EL (cell line): ENCODE results near the gene GLIS2.
"Not testable (repeated sequence)": the region's sequence is repeated elsewhere in the genome, so short reads cannot be mapped to it uniquely, and the experiment has no call there.

ENCODE experiments used
- DNase-seq: peaks from one replicate; pipeline ENCODE4 v3.0.0-alpha.2; 2016

The GLIS2 gene

DNA sequence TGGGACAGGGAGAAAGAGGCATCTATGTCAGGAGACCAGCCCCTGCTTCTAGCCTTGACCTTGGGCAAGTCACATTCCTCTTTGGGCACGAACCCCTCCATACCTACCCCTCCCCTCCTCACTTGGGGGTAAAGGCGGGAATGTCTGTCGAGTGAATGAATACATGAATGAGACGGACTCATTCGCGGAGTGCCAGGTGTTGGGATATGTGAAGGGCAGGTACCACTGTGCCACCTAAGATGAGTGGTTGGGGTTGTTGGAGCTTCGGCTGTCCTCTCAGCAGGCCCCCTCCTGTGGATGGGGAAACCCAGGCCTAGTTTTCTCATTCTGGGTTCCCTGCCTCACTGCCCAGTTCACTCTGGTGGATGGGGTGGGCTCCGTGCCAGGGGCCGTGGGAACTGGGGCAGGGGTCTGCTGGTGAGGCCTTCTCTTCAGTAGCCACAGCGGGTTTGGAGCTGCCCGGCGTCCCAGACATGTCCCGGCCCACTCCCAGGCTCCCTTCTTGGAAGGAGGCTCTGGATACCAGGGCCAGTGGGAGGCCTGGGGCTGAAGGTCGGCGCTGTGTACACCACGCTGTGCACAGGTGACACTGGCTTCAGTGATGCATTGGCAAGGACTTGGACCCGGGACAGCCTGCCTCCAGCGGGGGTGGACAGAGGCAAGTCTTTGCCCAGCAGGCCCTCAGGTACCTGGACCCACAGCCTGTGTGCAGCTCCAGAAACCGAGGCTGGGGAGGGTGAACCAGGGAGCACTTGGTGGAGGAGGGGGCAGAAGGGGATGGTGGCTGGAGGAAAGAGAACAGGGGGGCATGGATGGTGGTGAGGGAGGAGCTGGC is 5.6 kb downstream of the GLIS2 start:
- no peak for DNase-seq

DNA sequence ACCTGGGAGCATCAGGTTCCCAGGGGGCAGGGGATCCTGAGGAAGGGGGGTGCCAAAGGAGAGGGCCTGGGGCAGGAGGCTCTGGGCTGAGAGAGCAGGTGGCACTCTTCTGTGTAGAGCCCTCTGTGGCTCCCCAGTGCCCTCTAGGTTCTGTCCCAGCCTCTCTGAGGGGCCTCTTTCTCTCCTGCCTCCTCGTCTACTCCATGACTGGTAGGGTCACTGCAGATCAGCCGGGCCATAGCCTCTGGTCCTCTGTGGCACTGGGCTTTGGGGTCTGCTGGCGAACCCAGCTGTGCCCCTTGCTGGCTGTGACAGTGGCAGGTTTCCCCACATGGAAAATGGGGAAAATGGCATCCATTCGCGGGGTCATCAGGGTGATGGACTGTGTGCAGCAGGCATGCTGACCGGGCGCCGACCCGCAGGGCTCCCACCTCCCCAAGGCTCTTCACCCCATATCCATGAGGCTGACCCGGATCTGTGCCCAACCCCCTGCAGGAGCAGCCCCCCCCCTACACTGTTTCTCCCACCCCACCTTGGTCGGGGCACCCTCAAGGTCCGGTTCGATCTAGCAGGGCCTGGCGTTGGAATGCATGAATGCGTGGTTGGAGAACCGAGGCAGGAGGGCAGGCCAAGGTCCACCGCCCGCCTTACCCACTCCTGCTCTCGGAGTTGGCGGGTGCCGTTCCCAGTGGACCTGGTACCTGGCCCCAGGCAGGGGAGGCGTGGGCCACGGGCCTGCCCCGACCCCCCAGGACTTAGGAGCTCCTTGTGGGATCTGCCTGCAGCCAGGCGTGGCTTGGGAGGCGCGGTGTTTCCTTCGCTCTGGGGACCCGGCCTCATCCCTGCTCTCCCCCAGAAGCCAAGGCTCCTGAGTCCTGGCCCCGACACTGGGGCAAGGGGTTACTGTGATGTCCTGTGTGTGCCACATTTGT is 6.5 kb downstream of the GLIS2 start:
- DNase-seq: no peak

DNA sequence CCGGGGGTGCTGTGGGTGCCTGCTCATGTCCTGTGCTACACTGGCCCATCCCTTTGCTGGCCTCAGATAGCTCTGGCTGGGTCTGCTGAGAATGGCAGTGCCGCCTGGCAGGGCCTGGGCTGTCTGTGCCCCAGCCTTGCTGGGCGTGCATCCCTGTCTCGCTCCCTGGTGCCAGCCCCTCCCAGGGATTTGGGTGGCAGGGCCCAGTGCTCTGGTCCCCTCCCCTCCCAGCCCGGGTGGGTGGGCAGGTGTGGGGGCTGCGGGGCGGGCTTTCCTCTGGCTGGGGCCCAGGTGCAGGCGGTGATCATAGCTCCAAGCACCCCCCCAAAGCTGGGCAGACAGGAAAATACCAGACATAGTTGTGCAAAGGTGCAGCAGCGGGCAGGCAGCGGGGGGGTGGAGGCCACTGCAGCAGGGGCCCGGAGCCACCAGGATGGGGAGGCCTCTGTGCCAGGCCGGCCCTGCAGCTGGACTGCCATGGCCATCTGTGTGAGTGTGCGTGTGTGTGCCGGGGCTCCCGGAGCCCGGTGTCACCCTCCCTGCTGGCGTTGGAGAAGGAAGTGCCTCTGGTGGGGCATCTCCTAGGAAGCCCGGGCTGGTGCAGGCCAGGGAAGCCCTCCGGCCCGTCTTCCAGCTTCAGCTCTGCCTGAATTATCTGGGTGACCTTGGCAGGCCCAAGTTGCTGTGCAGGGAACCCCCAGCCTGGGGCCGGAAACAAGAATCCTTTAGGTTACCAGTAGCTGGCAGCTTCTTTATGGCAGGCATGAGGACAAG is 7.4 kb downstream of the GLIS2 start:
- DNase-seq: no peak

DNA sequence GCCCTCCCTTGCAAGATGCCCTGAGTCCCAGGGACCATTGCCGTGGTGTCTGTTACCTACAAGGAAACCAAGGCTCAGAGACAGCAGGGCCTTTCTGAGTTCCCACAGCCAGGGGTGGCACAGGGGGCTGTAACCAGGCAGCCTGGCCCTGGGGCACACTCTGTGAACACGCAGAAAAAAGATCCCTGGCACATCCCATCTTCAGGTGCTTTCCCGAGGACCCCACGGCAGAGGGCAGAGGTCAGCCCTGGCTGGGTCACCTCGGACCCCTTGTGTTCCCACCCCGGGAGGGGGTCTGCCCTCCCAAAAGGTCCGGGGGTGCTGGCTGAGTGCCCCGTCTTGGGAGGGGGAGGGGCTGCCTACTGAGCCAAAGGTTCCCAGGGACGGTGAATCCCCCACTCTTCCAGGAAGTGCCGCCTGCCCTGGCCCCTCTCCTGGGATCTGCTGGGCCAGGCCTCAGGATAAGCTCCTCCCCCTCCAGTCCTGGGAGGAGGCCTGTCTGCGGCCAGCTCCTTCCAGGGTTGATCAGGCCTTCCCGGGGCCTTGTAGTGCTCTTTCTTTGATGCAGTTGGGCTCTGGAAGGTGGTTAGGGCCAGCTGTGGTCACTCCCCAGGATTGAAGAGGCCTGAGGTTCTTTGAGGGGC is 8.1 kb downstream of the GLIS2 start:
- peak; percentile 40 for DNase-seq

DNA sequence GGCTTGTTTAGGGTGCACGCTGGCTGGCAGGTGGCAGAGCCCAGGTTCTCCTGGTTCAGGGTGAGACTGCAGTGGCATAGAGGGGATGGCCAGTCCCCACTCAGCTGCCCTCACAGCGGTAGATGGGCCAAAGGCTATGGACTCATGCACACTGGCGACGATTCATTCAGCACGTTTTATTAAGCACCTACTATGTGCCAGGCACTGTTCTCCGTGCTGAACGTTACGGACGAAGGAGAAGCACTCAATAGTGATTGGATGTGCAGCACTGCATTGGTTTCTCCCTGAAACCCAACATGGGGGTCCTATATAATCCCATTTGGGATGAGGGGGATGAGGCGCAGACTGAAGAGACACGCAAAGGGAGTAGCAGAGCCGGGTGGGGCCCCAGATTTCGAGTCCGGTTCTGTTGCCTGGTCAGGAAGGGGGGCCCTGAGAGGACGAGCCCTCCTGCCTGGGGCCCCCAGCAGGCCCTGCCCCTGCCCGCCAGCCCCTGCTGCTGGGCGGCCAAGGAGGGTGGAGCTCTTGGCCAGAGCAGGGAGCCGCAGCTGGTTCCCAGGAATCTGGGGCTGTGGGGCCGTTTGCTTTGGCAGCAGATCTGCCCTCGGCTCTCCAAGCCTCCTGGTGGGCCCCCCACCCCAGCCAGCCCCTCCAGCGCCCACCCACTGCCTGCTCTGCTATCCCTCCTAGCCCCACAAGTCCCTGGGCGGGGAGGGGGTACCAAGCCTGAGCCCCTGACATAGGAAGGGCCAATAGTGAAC is 8.8 kb downstream of the GLIS2 start:
- no peak for DNase-seq

DNA sequence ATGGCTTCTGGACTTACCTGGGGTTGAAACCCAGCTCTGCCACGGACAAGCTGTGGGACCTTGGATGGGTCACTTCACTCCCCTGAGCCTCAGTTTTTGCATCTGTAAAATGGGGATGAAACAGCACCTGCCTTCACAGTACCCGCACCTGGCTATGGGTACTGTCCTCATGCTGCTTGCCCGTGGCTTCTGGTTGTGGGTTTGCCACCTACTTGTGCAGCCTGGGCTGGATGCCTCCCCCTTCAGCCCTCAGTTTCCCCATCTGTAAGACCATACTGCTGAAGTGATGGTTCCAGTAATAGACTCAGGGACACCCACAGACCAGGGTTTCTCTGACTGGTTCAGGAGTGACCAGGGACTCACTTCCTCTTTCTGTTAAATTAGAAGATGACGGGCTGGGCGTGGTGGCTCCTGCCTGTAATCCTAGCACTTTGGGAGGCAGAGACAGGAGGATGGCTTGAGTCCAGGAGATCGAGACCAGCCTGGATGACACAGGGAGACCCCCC is 9.4 kb downstream of the GLIS2 start:
- no peak for DNase-seq

DNA sequence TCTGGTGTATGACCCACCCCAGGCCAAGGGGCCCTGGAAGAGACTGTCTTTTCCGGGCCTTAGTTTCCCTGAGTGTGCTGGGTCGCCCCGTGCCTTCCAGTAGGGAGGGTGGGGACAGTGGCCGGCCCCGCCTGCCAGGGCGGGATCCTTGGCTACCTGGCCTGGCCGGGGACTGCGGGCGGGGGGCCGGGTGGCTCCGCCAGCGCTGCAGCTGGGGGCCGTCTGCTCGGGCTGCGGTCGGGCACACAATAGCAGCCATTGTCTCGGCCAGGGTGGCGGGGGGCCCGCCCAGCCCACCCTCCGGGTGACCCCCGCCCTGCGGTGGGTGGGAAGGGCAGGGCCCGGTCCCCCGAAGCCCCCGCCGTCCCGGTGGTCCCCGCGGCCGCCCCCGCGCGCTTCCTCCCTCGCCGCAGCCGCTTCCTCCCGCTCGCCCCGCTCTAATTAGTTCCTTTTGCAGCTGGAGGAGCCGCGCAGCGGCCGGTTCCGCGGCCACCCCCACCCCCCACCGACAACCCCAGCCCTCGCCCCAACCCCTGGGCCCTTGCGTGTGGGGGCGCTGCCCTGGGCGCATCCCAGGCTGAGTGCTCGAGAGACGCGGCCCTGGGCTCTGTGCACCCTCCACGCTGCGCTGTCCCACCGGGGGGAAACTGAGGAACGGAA is 11.6 kb downstream of the GLIS2 start:
- no peak for DNase-seq

DNA sequence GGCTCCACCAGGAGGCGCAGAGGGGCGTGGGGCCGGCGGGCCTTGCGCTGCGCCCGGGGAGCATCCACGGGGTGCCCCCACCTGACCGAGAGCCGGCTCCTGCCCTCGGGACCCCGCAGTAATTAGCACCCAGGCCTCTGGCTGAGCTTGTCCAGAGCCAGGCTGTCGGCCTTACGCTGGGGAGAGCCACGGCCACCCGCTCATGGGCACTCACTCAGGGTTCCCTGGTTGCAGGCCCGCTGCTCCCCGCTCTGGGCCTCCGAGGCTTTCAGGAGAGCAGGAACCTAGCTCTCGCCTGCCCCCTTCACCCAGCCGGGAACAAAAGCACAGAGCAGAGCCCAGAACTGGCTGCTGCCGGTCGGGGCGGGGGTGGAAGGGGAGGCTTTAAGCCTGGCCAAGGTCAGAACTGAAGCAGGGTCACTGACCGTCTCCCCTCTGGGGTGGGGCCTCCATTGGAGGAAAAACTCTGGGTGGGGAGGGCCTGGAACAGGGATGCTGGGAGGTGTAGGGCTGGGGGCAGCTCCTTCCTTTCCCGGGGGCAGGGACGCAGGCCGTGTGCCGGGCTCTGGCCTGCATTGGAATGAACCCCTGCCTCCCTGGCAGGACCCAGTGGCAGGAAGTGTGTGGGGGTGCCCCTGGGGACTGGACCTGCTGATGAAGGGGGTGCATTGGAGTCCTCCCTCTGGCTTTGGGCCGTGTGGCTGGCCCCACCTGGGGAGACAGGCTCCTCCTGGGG is 12.3 kb downstream of the GLIS2 start:
- peak; percentile 79 for DNase-seq

DNA sequence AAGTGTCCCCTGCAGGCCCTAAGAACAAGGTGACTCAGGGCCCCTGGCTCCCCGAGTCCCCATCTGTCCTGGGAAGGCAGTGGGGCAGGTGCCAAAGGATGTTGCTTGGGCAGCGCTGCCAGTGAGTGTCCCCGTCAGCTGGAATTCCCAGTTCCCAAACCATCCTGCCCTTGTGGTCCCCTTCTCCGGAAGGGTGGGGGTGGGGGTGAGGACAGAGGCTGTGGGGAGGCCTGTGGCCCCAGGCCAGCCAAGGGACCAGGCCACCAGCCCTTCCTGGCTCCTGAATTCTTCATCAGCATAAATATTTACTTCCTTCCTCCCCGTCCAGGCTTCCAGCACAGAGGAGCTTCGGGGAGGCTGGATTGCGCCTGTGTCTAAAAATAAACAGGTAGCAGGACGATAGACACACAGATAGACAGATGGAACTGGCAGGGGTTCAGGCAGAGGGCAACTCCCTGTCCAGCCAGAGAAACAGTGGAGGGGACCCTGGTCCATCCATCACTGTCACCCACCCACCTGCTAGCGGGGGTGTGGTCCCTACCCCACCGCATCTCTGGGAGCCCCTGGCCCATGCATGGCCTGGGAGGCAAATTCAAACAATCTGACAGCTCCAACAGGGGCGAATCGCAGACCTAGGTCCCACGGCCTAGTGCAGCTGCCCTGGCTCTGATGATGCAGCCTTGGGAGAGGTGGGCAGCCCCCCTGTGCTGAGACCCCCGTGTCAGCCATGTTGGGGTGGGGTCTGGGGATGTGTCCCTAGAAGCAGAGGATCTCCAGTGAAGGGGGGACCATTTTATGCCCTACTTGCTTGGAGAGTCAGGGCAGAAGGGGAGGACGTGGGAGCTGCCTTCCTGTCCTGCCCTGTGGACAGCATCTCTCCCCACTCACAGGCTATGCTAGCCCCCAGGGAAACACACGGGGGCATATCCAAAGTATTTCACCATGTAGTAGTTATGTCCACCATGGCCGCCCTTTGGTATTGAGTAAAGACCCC is 13.2 kb downstream of the GLIS2 start:
- no peak for DNase-seq

DNA sequence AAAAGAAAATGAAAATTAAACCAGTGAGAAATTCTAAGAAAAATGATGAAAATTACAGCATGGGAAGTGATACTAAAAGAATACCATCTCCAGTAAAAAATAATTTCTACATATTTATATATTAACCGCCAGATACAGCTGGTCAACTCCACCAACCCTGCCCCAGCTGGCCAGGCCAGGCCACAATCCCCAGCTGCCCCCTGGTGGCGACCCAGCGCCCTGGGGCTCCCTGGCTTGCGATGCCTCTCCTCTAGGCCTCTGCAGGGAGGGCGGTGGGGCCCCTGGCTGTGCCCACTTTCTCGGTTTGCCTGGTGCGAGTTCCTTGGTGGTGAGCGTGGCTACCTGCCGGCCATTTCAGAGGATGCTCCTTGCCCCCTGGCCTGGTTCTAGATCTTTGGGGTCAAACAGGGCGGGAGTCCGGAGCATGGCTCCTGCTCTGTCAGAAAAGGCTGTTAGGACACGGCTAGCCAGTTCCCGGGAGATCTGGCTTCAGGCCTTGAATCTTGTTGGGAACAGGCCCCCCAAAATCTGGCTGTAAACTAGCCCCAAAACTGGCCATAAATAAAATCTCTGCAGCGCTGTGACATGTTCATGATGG is 14.5 kb downstream of the GLIS2 start:
- DNase-seq: peak; percentile 63

DNA sequence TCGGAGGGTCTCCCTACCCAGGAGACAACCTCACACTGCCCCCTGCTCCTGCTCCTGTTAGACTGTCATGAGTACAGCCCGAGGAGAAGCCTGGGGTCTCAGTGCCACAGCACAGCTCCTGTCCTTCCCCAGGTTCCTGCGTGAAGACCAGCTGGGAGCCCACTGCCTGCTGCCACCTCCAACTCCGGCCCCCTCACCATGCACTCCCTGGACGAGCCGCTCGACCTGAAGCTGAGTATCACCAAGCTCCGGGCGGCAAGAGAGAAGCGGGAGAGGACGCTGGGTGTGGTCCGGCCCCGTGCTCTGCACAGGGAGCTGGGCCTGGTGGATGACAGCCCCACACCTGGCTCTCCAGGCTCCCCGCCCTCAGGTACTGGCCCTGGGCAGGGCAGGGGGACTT is 16.2 kb downstream of the GLIS2 start:
- no peak for DNase-seq

DNA sequence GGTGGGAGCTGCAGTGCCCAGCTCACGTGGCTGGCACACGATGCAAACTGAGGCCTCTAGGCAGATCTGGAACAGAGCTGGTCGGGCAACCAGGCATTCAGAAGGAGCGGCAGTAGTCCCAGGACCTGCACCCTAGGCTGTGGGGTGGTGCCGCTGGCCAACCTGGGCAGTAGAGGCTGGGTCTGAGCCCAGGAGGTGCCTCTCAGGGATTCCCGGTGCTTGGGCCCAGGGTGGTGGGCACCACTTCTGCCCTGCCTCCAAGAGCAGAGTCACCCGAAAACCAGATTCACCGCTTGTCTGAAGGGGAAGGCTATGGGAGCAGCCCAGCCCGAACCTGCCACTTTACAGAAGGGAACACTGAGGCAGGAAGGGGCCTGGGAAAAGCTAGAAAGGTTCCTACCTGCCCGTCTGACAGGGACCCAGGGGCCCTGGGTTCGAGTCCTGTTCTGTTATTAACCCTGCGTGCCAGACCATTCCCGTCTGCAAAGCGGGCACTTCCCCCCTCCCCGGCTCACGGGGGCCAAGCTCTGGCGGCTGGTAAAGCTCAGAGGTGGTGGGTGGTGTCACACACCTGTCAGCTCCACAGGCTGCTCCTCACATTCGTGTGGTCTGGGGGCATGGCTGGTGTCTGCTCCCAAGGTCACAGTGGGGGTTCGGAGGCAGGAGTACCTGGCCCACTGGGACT is 16.9 kb downstream of the GLIS2 start:
- DNase-seq: no peak

DNA sequence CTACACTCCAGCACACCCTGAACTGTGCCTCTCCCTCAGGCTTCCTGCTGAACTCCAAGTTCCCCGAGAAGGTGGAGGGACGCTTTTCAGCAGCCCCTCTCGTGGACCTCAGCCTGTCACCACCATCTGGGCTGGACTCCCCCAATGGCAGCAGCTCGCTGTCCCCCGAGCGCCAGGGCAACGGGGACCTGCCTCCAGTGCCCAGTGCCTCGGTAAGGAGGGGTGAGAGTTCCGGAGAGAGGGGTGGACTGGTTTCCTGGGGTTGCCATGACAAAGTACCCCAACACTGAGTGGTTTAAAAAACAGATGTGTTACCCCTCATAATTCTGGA is 17.4 kb downstream of the GLIS2 start:
- no peak for DNase-seq

DNA sequence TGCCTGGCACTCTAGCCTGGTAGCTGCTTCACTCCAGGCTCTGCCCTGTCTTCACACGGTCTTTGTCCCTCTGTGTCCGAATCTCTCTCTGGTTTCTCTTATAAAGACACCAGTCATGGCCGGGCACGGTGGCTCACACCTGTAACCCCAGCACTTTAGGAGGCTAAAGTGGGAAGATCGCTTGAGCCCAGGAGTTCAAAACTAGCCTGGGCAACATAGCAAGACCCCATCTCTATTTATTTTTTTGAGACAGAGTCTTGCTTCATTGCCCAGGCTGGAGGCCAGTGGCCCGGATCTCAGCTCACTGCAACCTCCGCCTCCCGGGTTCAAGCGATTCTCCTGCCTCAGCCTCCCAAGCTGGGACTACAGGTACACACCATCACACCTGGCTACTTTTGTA is 17.8 kb downstream of the GLIS2 start:
- DNase-seq: not testable (repeated sequence)

DNA sequence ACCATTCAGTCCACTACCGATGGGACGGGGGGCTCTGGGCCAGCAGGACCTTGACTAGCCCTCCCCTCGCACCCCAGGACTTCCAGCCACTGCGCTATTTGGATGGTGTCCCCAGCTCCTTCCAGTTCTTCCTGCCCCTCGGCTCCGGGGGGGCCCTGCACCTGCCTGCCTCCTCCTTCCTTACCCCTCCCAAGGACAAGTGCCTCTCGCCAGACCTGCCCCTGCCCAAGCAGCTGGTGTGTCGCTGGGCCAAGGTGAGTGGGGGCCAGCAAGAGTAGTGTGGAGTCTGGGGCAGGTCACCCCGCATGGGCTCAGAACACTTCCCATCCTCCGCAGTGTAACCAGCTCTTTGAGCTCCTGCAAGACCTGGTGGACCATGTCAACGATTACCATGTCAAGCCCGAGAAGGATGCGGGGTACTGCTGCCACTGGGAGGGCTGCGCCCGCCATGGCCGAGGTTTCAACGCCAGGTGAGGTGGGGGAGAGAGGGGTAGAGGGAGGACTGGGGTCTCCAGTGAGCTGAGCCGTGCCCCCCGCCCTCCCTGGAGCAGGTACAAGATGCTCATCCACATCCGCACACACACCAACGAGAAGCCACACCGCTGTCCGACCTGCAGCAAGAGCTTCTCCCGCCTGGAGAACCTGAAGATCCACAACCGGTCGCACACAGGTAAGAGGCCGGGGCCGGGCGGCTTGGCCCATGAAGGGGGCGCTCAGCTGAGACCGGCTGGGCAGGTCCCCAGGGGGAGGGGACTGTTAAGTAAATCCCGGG is 19.0 kb downstream of the GLIS2 start:
- no peak for DNase-seq

DNA sequence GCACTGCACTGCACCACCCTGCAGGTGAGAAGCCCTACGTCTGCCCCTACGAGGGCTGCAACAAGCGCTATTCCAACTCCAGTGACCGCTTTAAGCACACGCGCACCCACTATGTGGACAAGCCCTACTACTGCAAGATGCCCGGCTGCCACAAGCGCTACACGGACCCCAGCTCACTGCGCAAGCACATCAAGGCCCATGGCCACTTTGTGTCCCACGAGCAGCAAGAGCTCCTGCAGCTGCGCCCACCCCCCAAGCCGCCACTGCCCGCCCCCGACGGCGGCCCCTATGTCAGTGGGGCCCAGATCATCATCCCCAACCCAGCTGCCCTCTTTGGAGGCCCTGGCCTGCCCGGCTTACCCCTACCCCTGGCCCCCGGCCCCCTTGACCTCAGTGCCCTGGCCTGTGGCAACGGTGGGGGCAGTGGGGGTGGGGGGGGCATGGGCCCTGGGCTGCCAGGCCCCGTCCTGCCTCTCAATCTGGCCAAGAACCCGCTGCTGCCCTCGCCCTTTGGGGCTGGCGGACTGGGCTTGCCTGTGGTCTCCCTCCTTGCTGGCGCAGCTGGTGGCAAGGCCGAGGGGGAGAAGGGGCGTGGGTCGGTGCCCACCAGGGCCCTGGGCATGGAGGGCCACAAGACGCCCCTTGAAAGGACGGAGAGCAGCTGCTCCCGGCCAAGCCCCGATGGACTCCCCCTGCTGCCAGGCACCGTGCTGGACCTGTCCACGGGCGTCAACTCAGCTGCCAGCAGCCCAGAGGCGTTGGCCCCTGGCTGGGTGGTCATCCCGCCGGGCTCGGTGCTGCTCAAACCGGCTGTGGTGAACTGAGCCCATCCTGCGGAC is 21.1 kb downstream of the GLIS2 start:
- DNase-seq: no peak
